Mesendoderm (in vitro differentiated cells): ENCODE results near the gene FRY.

Source experiments
- DNase-seq: peaks from one replicate; pipeline ENCODE4 v3.0.0; 2013
- H2AK5ac ChIP-seq: 2 replicates; pipeline ENCODE4 v1.6.1; 2013; ENCODE audit warnings: low read length, inconsistent platforms
- H2BK120ac ChIP-seq: 2 replicates; pipeline ENCODE4 v1.6.1; 2013; ENCODE audit warnings: low read depth, mild to moderate bottlenecking, low read length, moderate library complexity, mixed read lengths
- H2BK15ac ChIP-seq: replicated peaks from 2 replicates; pipeline ENCODE4 v1.6.1; 2013; ENCODE audit warnings: low read depth, mild to moderate bottlenecking, moderate library complexity
- H2BK5ac ChIP-seq: 2 replicates; pipeline ENCODE4 v1.6.1; 2013; ENCODE audit warnings: low read length, inconsistent platforms
- H3K18ac ChIP-seq: 2 replicates; pipeline ENCODE4 v1.6.1; 2013; ENCODE audit warnings: mild to moderate bottlenecking, low read length, mixed read lengths
- H3K23ac ChIP-seq: one replicate; pipeline ENCODE4 v1.6.1; 2013; ENCODE audit warnings: low read length
- H3K27ac ChIP-seq: 2 replicates; pipeline ENCODE4 v1.5.1; 2013; ENCODE audit warnings: low read depth, mild to moderate bottlenecking, inconsistent platforms, low read length, moderate library complexity
- H3K27me3 ChIP-seq: 2 replicates; pipeline ENCODE4 v1.6.1; 2013; ENCODE audit warnings: low read length, control low read depth, mild to moderate bottlenecking, inconsistent platforms; ENCODE audit not compliant: insufficient read depth, poor library complexity
- H3K36me3 ChIP-seq: 2 replicates; pipeline ENCODE4 v1.6.1; 2013; ENCODE audit warnings: low read length, inconsistent platforms; ENCODE audit not compliant: control insufficient read depth, insufficient read depth
- H3K4ac ChIP-seq: one replicate; pipeline ENCODE4 v1.6.1; 2013; ENCODE audit warnings: low read depth, mild to moderate bottlenecking, low read length, moderate library complexity
- H3K4me1 ChIP-seq: 2 replicates; pipeline ENCODE4 v1.6.1; 2013; ENCODE audit warnings: low read depth, low read length, inconsistent platforms; ENCODE audit not compliant: control insufficient read depth
- H3K4me2 ChIP-seq: 2 replicates; pipeline ENCODE4 v1.6.1; 2013; ENCODE audit warnings: low read length
- H3K4me3 ChIP-seq: 2 replicates; pipeline ENCODE4 v1.5.1; 2013; ENCODE audit warnings: mild to moderate bottlenecking, low read length
- H3K56ac ChIP-seq: one replicate; pipeline ENCODE4 v1.6.1; 2013; ENCODE audit warnings: low read length
- H3K79me1 ChIP-seq: 2 replicates; pipeline ENCODE4 v1.6.1; 2013; ENCODE audit warnings: low read length, inconsistent platforms
- H3K79me2 ChIP-seq: 2 replicates; pipeline ENCODE4 v1.6.1; 2013; ENCODE audit warnings: mild to moderate bottlenecking, low read length; ENCODE audit not compliant: control insufficient read depth, insufficient read depth
- H3K9ac ChIP-seq: 2 replicates; pipeline ENCODE4 v1.6.1; 2013; ENCODE audit warnings: low read length, inconsistent platforms
- H4K5ac ChIP-seq: one replicate; pipeline ENCODE4 v1.6.1; 2013; ENCODE audit warnings: low read length
- H4K8ac ChIP-seq: one replicate; pipeline ENCODE4 v1.6.1; 2013; ENCODE audit warnings: low read depth, mild to moderate bottlenecking, control low read depth, low read length, moderate library complexity
- WGBS: extraction: QIAGEN DNeasy Blood & Tissue Kit; methylation state at CpG from one replicate; pipeline ENCODE4 v1.1.7; 2013; ENCODE audit warnings: low lambda C conversion rate, missing lambda C conversion rate; ENCODE audit not compliant: insufficient coverage; ENCODE audit errors: extremely low coverage; 5-methylcytosine and 5-hydroxymethylcytosine counted together

The FRY gene

DNA sequence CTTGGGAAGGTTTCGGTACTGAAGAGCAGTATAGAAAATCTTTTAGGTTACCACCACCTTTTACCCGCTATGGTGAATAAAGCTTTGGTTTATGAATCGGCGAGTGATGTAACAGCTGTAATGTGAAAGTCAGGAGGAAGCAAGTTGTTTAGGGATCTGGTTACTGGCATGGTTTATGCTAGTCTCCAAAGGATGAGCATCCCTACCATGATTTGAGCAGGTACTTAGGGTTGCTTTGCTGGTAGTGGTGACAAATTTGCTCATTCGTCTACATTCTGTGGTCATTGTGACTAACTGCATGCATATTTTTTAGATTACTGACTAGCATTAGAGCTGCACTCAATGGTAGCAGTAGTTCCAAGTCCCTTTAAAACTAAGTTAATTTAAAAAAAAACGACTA lies 104.1 kb downstream of the FRY start:
- Histone ChIP-seq H3K36me3 (no peaks in the 10 kb centered on the region), H4K8ac (no peak overlapping the region), H2BK120ac (no peak overlapping the region), H3K56ac (no peak overlapping the region), H3K4ac (no peak overlapping the region), H3K4me2 (no peak overlapping the region), H3K27me3 (no peaks in the 10 kb centered on the region), H2AK5ac (no peak overlapping the region), H3K79me2 (no peaks in the 10 kb centered on the region), H3K27ac (no peak overlapping the region), H3K23ac (no peak overlapping the region), H3K4me3 (no peak overlapping the region), H3K4me1 (no peaks in the 10 kb centered on the region), H2BK15ac (no peak overlapping the region), H4K5ac (no peak overlapping the region), H3K18ac (no peak overlapping the region), H3K9ac (no peak overlapping the region), H3K79me1 (no peaks in the 10 kb centered on the region), H2BK5ac (no peak overlapping the region)
- DNase-seq, result no peak
- no CpG with 5 or more reads among the region's 6 CpGs for WGBS

GRCh38 chr13:32136061-32136460 lies 104.5 kb downstream of the FRY start:
- no peak overlapping the region for H3K27ac ChIP-seq
- no CpG with 5 or more reads among the region's 2 CpGs for WGBS

GRCh38 chr13:32136716-32137115 lies 105.1 kb downstream of the FRY start:
- no peak overlapping the region for H2BK120ac ChIP-seq
- no peak overlapping the region for H2BK15ac ChIP-seq
- no peak overlapping the region for H3K4me3 ChIP-seq
- no peak overlapping the region for H3K18ac ChIP-seq
- no peak overlapping the region for H3K56ac ChIP-seq
- no peak for DNase-seq
- no peak overlapping the region for H2BK5ac ChIP-seq
- H3K79me1 ChIP-seq, result no peaks in the 10 kb centered on the region
- no peak overlapping the region for H3K4me2 ChIP-seq
- H2AK5ac ChIP-seq, result no peak overlapping the region
- no peak overlapping the region for H3K9ac ChIP-seq
- no peak overlapping the region for H4K8ac ChIP-seq
- H3K23ac ChIP-seq, result no peak overlapping the region
- H3K4ac ChIP-seq, result no peak overlapping the region
- no peak overlapping the region for H3K27ac ChIP-seq
- no peaks in the 10 kb centered on the region for H3K4me1 ChIP-seq
- H3K27me3 ChIP-seq, result no peaks in the 10 kb centered on the region
- H3K36me3 ChIP-seq, result no peaks in the 10 kb centered on the region
- H3K79me2 ChIP-seq, result no peaks in the 10 kb centered on the region
- WGBS, result no CpG with 5 or more reads among the region's 2 CpGs
- H4K5ac ChIP-seq, result no peak overlapping the region

More at GRCh38 chr13:32136061-32136460, 104.5 kb downstream of the FRY start:
- no peak overlapping the region for H4K5ac ChIP-seq
- no peak overlapping the region for H3K56ac ChIP-seq
- no peak overlapping the region for H2BK15ac ChIP-seq
- H3K27me3 ChIP-seq, result no peaks in the 10 kb centered on the region
- no peaks in the 10 kb centered on the region for H3K4me1 ChIP-seq
- no peaks in the 10 kb centered on the region for H3K36me3 ChIP-seq
- no peak overlapping the region for H4K8ac ChIP-seq
- H3K23ac ChIP-seq, result no peak overlapping the region
- no peaks in the 10 kb centered on the region for H3K79me2 ChIP-seq
- no peak overlapping the region for H2BK120ac ChIP-seq
- no peak overlapping the region for H3K4me2 ChIP-seq
- H3K79me1 ChIP-seq, result no peaks in the 10 kb centered on the region
- no peak for DNase-seq
- no peak overlapping the region for H2BK5ac ChIP-seq
- H3K4me3 ChIP-seq, result no peak overlapping the region
- H2AK5ac ChIP-seq, result no peak overlapping the region
- H3K4ac ChIP-seq, result no peak overlapping the region
- no peak overlapping the region for H3K18ac ChIP-seq
- H3K9ac ChIP-seq, result no peak overlapping the region

- no peak for DNase-seq
- H4K8ac ChIP-seq, result no peak overlapping the region
- no peak overlapping the region for H3K4me3 ChIP-seq
- H4K5ac ChIP-seq, result no peak overlapping the region
- H3K9ac ChIP-seq, result no peak overlapping the region
- no peak overlapping the region for H3K4ac ChIP-seq
- H3K79me2 ChIP-seq, result no peaks in the 10 kb centered on the region
- WGBS, result no CpG with 5 or more reads among the region's 5 CpGs
- H3K79me1 ChIP-seq, result no peaks in the 10 kb centered on the region
- no peak overlapping the region for H3K4me2 ChIP-seq
- H3K27me3 ChIP-seq, result no peaks in the 10 kb centered on the region
- no peak overlapping the region for H2BK15ac ChIP-seq
- no peaks in the 10 kb centered on the region for H3K4me1 ChIP-seq
- no peak overlapping the region for H2BK120ac ChIP-seq
- H3K56ac ChIP-seq, result no peak overlapping the region
- H2BK5ac ChIP-seq, result no peak overlapping the region
- H3K23ac ChIP-seq, result no peak overlapping the region
- no peak overlapping the region for H3K27ac ChIP-seq
- no peak overlapping the region for H3K18ac ChIP-seq
- no peak overlapping the region for H2AK5ac ChIP-seq
- H3K36me3 ChIP-seq, result no peaks in the 10 kb centered on the region
Observed at GRCh38 chr13:32139251-32139650, 107.7 kb downstream of the FRY start.

- H3K79me1 ChIP-seq, result no peaks in the 10 kb centered on the region
- no peak overlapping the region for H3K23ac ChIP-seq
- H3K36me3 ChIP-seq, result no peaks in the 10 kb centered on the region
- H2BK120ac ChIP-seq, result no peak overlapping the region
- no peak overlapping the region for H2BK5ac ChIP-seq
- no peak overlapping the region for H3K4ac ChIP-seq
- H3K4me3 ChIP-seq, result no peak overlapping the region
- no peak overlapping the region for H3K18ac ChIP-seq
- no peak for DNase-seq
- no peaks in the 10 kb centered on the region for H3K4me1 ChIP-seq
- no peak overlapping the region for H3K27ac ChIP-seq
- no peaks in the 10 kb centered on the region for H3K27me3 ChIP-seq
- no peak overlapping the region for H4K5ac ChIP-seq
- no CpG with 5 or more reads among the region's 2 CpGs for WGBS
- no peak overlapping the region for H2AK5ac ChIP-seq
- no peak overlapping the region for H4K8ac ChIP-seq
- H2BK15ac ChIP-seq, result no peak overlapping the region
- H3K9ac ChIP-seq, result no peak overlapping the region
- no peak overlapping the region for H3K4me2 ChIP-seq
- no peak overlapping the region for H3K56ac ChIP-seq
- H3K79me2 ChIP-seq, result no peaks in the 10 kb centered on the region
Observed at GRCh38 chr13:32140109-32140508, 108.5 kb downstream of the FRY start.

DNA sequence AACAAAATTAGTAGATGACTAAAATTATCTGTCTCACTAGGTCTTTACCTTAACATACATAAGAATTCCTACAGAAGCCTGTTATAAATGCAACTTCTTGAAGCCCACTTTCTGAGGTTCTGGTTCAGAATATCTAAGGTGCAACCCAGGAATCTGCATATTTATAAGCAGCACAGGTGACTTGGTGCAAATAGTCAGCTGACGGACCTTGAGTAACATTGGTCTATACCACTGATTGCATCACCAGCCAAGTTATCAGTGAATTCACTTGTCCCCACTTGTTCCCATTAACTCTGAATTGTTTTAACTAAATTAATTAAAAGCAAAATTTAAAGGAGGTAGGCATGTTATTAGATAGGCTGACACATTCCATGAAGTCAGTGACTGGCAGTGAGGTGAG lies 109.9 kb downstream of the FRY start:
- Histone ChIP-seq H3K56ac (no peak overlapping the region), H2BK120ac (no peak overlapping the region), H3K23ac (no peak overlapping the region), H2BK5ac (no peak overlapping the region), H3K79me2 (no peaks in the 10 kb centered on the region), H3K9ac (no peak overlapping the region), H2AK5ac (no peak overlapping the region), H3K27me3 (no peaks in the 10 kb centered on the region), H3K79me1 (no peaks in the 10 kb centered on the region), H4K5ac (no peak overlapping the region), H3K36me3 (no peaks in the 10 kb centered on the region), H3K4me3 (no peak overlapping the region), H3K4me1 (no peaks in the 10 kb centered on the region), H3K18ac (no peak overlapping the region), H3K4me2 (no peak overlapping the region), H4K8ac (no peak overlapping the region), H2BK15ac (no peak overlapping the region), H3K27ac (no peak overlapping the region), H3K4ac (no peak overlapping the region)
- DNase-seq, result no peak
- WGBS, result no CpG with 5 or more reads among the region's 1 CpG
